ENCODE data around the gene TBC1D21. TPM values are rescaled to one million over a fixed set of nuclear protein-coding genes. Genes with fewer than 3 reads are reported as not detected.

TBC1D21 gene
- total RNA-seq, 1 donor from 2014 or later = not detected

DNA sequence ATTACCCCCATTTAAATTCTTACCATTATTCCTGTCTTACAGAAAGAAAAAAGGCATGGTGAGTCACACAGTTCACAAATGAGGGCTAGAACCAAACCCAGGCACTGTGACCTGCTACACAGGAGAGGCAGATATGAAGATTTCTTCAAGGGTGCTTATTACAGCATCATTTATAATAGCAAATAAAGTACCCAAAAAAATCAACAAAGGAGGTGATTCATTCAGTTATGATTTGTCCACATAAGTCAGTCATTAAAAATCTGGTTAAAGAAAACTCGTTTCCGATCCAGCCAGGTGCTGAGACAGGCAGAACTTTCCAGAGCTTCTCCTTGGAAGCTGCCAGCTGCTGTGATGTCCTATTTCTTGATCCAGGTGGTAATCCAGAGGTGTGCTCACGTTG is 45.4 kb downstream of the TBC1D21 start:
- Histone ChIP-seq H3K36me3 (no peaks in the 10 kb centered on the region), H2AFZ (replicated peaks) (no peak overlapping the region), H3K4me1 (peaks cover 26% of the 10 kb centered on the region), H3K4me2 (no peak overlapping the region), H3K79me2 (ENCODE audit: low read depth) (no peaks in the 10 kb centered on the region), H4K20me1 (ENCODE audit: low read depth) (no peaks in the 10 kb centered on the region), H3K4me3 (no peak overlapping the region), H3K9ac (no peak overlapping the region), H3K9me3 (ENCODE audit: low read depth) (peaks cover 9% of the 10 kb centered on the region), H3K27me3 (no peaks in the 10 kb centered on the region), H3K27ac (no peak overlapping the region), H3F3A (ENCODE audit: low read depth) (peaks cover 12% of the 10 kb centered on the region)
- peaks cover 22% of the 10 kb centered on the region for H3K9me3 Mint-ChIP-seq
- no peak overlapping the region for H3K27ac Mint-ChIP-seq
- TF ChIP-seq, protein P1, sequence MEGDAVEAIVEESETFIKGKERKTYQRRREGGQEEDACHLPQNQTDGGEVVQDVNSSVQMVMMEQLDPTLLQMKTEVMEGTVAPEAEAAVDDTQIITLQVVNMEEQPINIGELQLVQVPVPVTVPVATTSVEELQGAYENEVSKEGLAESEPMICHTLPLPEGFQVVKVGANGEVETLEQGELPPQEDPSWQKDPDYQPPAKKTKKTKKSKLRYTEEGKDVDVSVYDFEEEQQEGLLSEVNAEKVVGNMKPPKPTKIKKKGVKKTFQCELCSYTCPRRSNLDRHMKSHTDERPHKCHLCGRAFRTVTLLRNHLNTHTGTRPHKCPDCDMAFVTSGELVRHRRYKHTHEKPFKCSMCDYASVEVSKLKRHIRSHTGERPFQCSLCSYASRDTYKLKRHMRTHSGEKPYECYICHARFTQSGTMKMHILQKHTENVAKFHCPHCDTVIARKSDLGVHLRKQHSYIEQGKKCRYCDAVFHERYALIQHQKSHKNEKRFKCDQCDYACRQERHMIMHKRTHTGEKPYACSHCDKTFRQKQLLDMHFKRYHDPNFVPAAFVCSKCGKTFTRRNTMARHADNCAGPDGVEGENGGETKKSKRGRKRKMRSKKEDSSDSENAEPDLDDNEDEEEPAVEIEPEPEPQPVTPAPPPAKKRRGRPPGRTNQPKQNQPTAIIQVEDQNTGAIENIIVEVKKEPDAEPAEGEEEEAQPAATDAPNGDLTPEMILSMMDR (IDR thresholded peaks at IDR 0.05) = no peak
- TF ChIP-seq EZH2phosphoT487 (IDR thresholded peaks at IDR 0.05) (no peak), EZH2 (IDR thresholded peaks at IDR 0.05) (no peak)
- peaks cover 10% of the 10 kb centered on the region for H3K27me3 Mint-ChIP-seq (ENCODE audit: insufficient read depth, low read depth)
- H3K36me3 Mint-ChIP-seq = peaks cover 4% of the 10 kb centered on the region
- no peak for DNase-seq (ENCODE audit: low spot score)
- no peak overlapping the region for H3K4me3 Mint-ChIP-seq
- peaks cover 33% of the 10 kb centered on the region for H3K4me1 Mint-ChIP-seq

DNA sequence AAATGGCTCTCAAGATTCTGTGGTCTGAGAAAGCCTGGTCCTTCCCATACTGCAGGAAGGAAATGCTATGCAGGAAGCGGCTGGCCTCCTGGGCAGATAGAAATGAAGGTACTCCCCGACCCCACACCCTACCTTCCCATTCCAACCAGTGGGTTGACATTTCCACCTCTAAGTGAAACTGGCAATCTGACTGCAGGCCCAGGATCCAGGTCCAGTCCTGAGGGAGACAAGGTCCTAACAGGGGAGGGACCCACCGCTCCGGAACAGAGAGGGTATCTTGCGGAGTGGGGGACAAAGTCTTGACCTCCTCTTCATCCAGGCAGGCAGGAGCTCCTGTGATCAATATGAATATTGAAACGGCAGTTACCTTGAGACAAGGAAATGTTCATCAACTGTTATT is 46.3 kb downstream of the TBC1D21 start:
- H3K36me3 ChIP-seq = no peaks in the 10 kb centered on the region
- peaks cover 4% of the 10 kb centered on the region for H3K36me3 Mint-ChIP-seq
- H3K9me3 ChIP-seq (ENCODE audit: low read depth) = peaks cover 9% of the 10 kb centered on the region
- H3K4me2 ChIP-seq = no peak overlapping the region
- peaks cover 22% of the 10 kb centered on the region for H3K9me3 Mint-ChIP-seq
- no peaks in the 10 kb centered on the region for H3K79me2 ChIP-seq (ENCODE audit: low read depth)
- H4K20me1 ChIP-seq (ENCODE audit: low read depth) = no peaks in the 10 kb centered on the region
- H3K27me3 Mint-ChIP-seq (ENCODE audit: insufficient read depth, low read depth) = peaks cover 10% of the 10 kb centered on the region
- no peak overlapping the region for H3K4me3 ChIP-seq
- no peak overlapping the region for H2AFZ ChIP-seq (replicated peaks)
- peaks cover 40% of the 10 kb centered on the region for H3K4me1 Mint-ChIP-seq
- peaks cover 20% of the 10 kb centered on the region for H3F3A ChIP-seq (ENCODE audit: low read depth)
- no peaks in the 10 kb centered on the region for H3K27me3 ChIP-seq
- H3K4me3 Mint-ChIP-seq = no peak overlapping the region
- no peak for DNase-seq (ENCODE audit: low spot score)
- H3K4me1 ChIP-seq = peaks cover 35% of the 10 kb centered on the region
- H3K27ac Mint-ChIP-seq = no peak overlapping the region
- no peak overlapping the region for H3K9ac ChIP-seq
- TF ChIP-seq EZH2phosphoT487 (IDR thresholded peaks at IDR 0.05) = no peak
- no peak for TF ChIP-seq EZH2 (IDR thresholded peaks at IDR 0.05)
- TF ChIP-seq, protein P1 (IDR thresholded peaks at IDR 0.05) = no peak
- H3K27ac ChIP-seq = no peak overlapping the region

DNA sequence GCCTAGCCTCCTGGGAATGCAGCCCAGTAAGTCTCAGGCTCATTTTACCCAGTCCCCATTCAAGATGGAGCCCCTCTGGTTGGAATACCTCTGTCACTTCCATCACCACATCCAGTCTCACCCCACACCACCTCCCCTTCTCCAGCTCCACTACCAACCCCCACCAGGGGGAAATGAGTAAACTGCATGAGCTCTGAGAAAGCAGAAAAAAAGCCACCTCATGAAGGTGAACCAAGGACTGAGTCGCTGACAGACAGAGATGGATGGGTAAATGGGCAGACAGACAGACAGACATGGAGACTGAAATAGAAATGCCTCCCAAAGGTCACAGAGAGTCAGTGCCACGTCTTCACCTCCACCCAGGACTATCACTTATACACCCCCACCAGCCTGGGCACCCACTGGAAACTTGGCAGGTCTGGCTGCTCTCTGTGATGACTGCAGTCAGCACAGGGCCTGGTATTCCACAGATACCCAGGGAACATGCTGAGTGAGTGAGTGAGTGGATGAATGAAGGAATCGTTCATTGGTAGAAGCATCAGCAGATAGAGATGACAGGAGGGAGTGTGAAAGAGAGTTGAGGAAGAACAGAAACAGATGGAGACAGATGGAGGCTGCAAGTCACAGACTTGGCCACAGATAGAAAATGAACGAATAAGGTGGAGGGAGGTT is 48.0 kb downstream of the TBC1D21 start:
- Histone ChIP-seq H2AFZ (replicated peaks) (no peak overlapping the region), H3K4me1 (peaks cover 49% of the 10 kb centered on the region), H4K20me1 (ENCODE audit: low read depth) (no peaks in the 10 kb centered on the region), H3K9ac (no peak overlapping the region), H3F3A (ENCODE audit: low read depth) (peaks cover 34% of the 10 kb centered on the region), H3K79me2 (ENCODE audit: low read depth) (no peaks in the 10 kb centered on the region), H3K27me3 (no peaks in the 10 kb centered on the region), H3K4me2 (no peak overlapping the region), H3K27ac (no peak overlapping the region), H3K4me3 (no peak overlapping the region), H3K9me3 (ENCODE audit: low read depth) (peaks cover 9% of the 10 kb centered on the region), H3K36me3 (no peaks in the 10 kb centered on the region)
- TF ChIP-seq EZH2phosphoT487 (IDR thresholded peaks at IDR 0.05) = no peak
- TF ChIP-seq EZH2 (IDR thresholded peaks at IDR 0.05) = no peak
- TF ChIP-seq, protein P1 (IDR thresholded peaks at IDR 0.05) = no peak
- peak overlapping the region; percentile 7 for H3K4me3 Mint-ChIP-seq
- peaks cover 17% of the 10 kb centered on the region for H3K9me3 Mint-ChIP-seq
- no peak for DNase-seq (ENCODE audit: low spot score)
- H3K36me3 Mint-ChIP-seq = peaks cover 4% of the 10 kb centered on the region
- peaks cover 17% of the 10 kb centered on the region for H3K27me3 Mint-ChIP-seq (ENCODE audit: insufficient read depth, low read depth)
- peaks cover 46% of the 10 kb centered on the region for H3K4me1 Mint-ChIP-seq
- H3K27ac Mint-ChIP-seq = no peak overlapping the region

Measured in neural progenitor cell (in vitro differentiated cells).